Liver (tissue), 9 donors: Measurements from ENCODE around the gene CSNK1D. TPM values are rescaled to one million over a fixed set of nuclear protein-coding genes. Genes with fewer than 3 reads are reported as not detected.

Source experiments
- DNase-seq: peaks from one replicate; pipeline ENCODE4 v3.0.0-alpha.2; 2017; ENCODE audit warnings: low spot score
- H3K27ac ChIP-seq, 2 donors: one replicate each; pipeline ENCODE4 v1.7.0; 2013; ENCODE audit warnings: inconsistent platforms in 2 of 2, low read length in 2 of 2, control low read depth in 1 of 2, low read depth in 1 of 2, mild to moderate bottlenecking in 1 of 2
- H3K27me3 ChIP-seq, 4 donors: one replicate each; pipeline versions ENCODE4 v1.6.1 to v1.7.0; 2013; ENCODE audit warnings: low read length in 3 of 4, inconsistent platforms in 1 of 4, mild to moderate bottlenecking in 1 of 4, moderate library complexity in 1 of 4; ENCODE audit not compliant: control insufficient read depth in 4 of 4, insufficient read depth in 4 of 4
- H3K36me3 ChIP-seq, 4 donors: one replicate each; pipeline versions ENCODE4 v1.6.1 to v1.7.0; 2013; ENCODE audit warnings: low read length in 3 of 4, mild to moderate bottlenecking in 3 of 4, low read depth in 1 of 4, moderate library complexity in 1 of 4; ENCODE audit not compliant: control insufficient read depth in 4 of 4, insufficient read depth in 3 of 4
- H3K4me1 ChIP-seq, 4 donors: one replicate each; pipeline versions ENCODE4 v1.6.1 to v1.7.0; 2013; ENCODE audit warnings: low read length in 3 of 4, mild to moderate bottlenecking in 3 of 4, moderate library complexity in 1 of 4; ENCODE audit not compliant: control insufficient read depth in 4 of 4, insufficient read depth in 4 of 4
- H3K4me3 ChIP-seq, 3 donors: one replicate each; pipeline versions ENCODE4 v1.6.1 to v1.7.0; 2013; ENCODE audit warnings: low read length in 3 of 3, control low read depth in 1 of 3, low read depth in 1 of 3, mild to moderate bottlenecking in 1 of 3
- H3K9ac ChIP-seq, 2 donors: one replicate each; pipeline ENCODE4 v1.7.0; 2013; ENCODE audit warnings: low read length in 2 of 2, mild to moderate bottlenecking in 2 of 2, moderate library complexity in 2 of 2, control low read depth in 1 of 2, low read depth in 1 of 2
- H3K9me3 ChIP-seq, 4 donors: one replicate each; pipeline versions ENCODE4 v1.6.1 to v1.7.0; 2013; ENCODE audit warnings: low read length in 3 of 4; ENCODE audit not compliant: control insufficient read depth in 4 of 4
- EGR1 ChIP-seq, 2 donors: IDR thresholded peaks; 2 replicates each; pipeline ENCODE4 v1.6.1; 2016 to 2018; ENCODE audit warnings: antibody characterized with exemption in 2 of 2, low read depth in 2 of 2
- FOXA1 ChIP-seq: IDR thresholded peaks from 2 replicates; pipeline ENCODE4 v1.6.1; 2016; ENCODE audit warnings: antibody characterized with exemption
- FOXA2 ChIP-seq: IDR thresholded peaks from 2 replicates; pipeline ENCODE4 v1.6.1; 2016; ENCODE audit warnings: antibody characterized with exemption
- GABPA ChIP-seq, 2 donors: IDR thresholded peaks in 1 of 2; conservative IDR thresholded peaks in 1 of 2; 2 replicates each; pipeline ENCODE4 v1.6.1; 2016; ENCODE audit warnings: antibody characterized with exemption in 2 of 2, mild to moderate bottlenecking in 1 of 2, moderate library complexity in 1 of 2
- HNF4G ChIP-seq: IDR thresholded peaks from 2 replicates; pipeline ENCODE4 v1.6.1; 2016; ENCODE audit warnings: antibody characterized with exemption
- JUND ChIP-seq, 2 donors: IDR thresholded peaks; 2 replicates each; pipeline ENCODE4 v1.6.1; 2016; ENCODE audit warnings: antibody characterized with exemption in 2 of 2
- RAD21 ChIP-seq, 2 donors: IDR thresholded peaks; 2 replicates each; pipeline ENCODE4 v1.6.1; 2016; ENCODE audit warnings: antibody characterized with exemption in 2 of 2, mild to moderate bottlenecking in 2 of 2
- RXRA ChIP-seq, 2 donors: IDR thresholded peaks; 2 replicates each; pipeline ENCODE4 v1.6.1; 2017 to 2018; ENCODE audit warnings: antibody characterized with exemption in 2 of 2, mild to moderate bottlenecking in 1 of 2
- SP1 ChIP-seq: IDR thresholded peaks from 2 replicates; pipeline ENCODE4 v1.6.1; 2018; ENCODE audit warnings: antibody characterized with exemption, mild to moderate bottlenecking
- TAF1 ChIP-seq: conservative IDR thresholded peaks from 2 replicates; pipeline ENCODE4 v1.6.1; 2016; ENCODE audit warnings: antibody characterized with exemption, mild to moderate bottlenecking
- YY1 ChIP-seq: IDR thresholded peaks from 2 replicates; pipeline ENCODE4 v1.6.1; 2016; ENCODE audit warnings: antibody characterized with exemption, mild to moderate bottlenecking
- WGBS: extraction: QIAGEN DNeasy Blood & Tissue Kit; methylation state at CpG from one replicate; pipeline ENCODE4 v1.1.7; 2013; 5-methylcytosine and 5-hydroxymethylcytosine counted together
- polyA plus RNA-seq, 2 donors: library from polyadenylated mRNA; stranded (reverse) in 1 of 2; unstranded in 1 of 2; fragments of 200-250 nt in 1 of 2; fragments of >200 nt in 1 of 2; fragmentation: Nextera tagmentation in 1 of 2; extraction: Ambion mirVana in 1 of 2; gene quantifications; one replicate each; pipeline versions ENCODE4 v1.2.1 to v1.2.3, GENCODE V29; 2013 to 2015
- total RNA-seq, 2 donors: library from RNA; depleted of rRNA; stranded (reverse); fragments of >200 nt; gene quantifications; one replicate each; pipeline ENCODE4 v1.2.3, GENCODE V29; 2014
- TF ChIP-seq, protein P1 (sequence below): IDR thresholded peaks from 2 replicates; pipeline ENCODE4 v1.6.1; 2016; ENCODE audit warnings: antibody characterized with exemption
- TF ChIP-seq, protein P2 (sequence below): fragments of 150-350 bp; IDR thresholded peaks from 2 replicates; pipeline ENCODE4 v1.5.1; 2017; ENCODE audit warnings: improper control_type of control experiment, low read depth, low read length; ENCODE audit not compliant: missing input control
- TF ChIP-seq, protein P3 (sequence below): IDR thresholded peaks from 2 replicates; pipeline ENCODE4 v1.6.1; 2016; ENCODE audit warnings: antibody characterized with exemption, mild to moderate bottlenecking
- donor health status: healthy.
- donor health status: healthy.
- donor health status: healthy.
- donor health status: healthy.
- donor health status: healthy.

CSNK1D gene
- total and polyA plus RNA-seq, 4 donors = 22.0 to 49.0 (median 34.2) TPM

DNA sequence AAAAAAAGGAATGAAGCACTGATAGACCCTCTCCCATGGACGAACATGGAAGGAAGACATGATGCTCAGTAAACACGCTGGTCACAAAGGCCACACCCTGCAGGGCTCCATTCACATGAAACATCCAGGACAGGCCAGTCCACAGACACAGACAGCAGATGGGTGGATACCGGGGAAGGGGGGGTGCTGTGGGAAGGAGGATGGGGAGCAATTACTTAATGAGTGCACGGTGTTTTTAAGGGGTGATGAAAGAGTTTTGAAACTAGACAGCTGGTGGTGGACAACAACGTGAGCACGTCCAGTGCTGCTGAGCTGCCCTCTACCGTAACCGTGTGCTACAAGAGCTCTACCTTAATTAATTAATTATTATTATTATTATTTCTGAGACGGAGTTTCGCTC lies 50.7 kb downstream of the CSNK1D start:
- Histone ChIP-seq H3K9ac (no peak overlapping the region), H3K4me1 (peaks cover 0 to 2% (median 0%) of the 10 kb centered on the region in 4 donors), H3K4me3 (no peak overlapping the region), H3K9me3 (no peaks in the 10 kb centered on the region), H3K36me3 (no peaks in the 10 kb centered on the region), H3K27ac (no peak overlapping the region), H3K27me3 (no peaks in the 10 kb centered on the region)
- 79% methylated on average over 10 of the region's 10 CpGs for WGBS
- DNase-seq = no peak
- no peak for TF ChIP-seq FOXA2
- TF ChIP-seq FOXA1 = no peak
- TF ChIP-seq RXRA (IDR thresholded peaks at IDR 0.05) = no peak
- TF ChIP-seq RAD21 (IDR thresholded peaks at IDR 0.05) = no peak

DNA sequence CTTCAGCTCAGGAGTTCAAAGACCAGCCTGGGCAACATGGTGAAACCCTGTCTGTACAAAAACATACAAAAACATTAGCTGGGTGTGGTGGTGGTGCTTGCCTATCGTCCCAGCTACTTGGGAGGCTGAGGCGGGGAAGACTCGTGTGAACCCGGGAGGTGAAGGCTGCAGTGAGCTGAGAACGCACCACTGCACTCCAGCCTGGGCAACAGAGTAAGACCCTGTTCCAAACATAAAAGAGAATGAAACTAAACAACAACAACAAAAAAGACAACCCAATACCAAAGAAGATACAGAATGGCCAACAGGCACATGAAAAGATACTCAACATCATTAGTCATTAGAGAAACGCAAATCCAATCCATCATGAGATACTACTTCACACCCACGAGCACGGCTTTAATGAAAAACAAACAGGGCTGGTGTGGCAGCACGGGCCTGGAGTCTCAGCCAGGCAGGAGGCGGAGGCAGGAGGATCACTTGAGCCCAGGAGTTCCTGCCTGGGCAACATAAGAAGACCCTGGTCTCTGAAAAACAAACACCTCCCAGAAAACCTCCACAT lies 52.1 kb downstream of the CSNK1D start:
- Histone ChIP-seq H3K4me1 (peaks cover 0 to 6% (median 5%) of the 10 kb centered on the region in 4 donors), H3K9ac (no peak overlapping the region), H3K4me3 (no peak overlapping the region), H3K27me3 (no peaks in the 10 kb centered on the region), H3K36me3 (no peaks in the 10 kb centered on the region), H3K27ac (no peak overlapping the region), H3K9me3 (no peaks in the 10 kb centered on the region)
- TF ChIP-seq, protein P1, sequence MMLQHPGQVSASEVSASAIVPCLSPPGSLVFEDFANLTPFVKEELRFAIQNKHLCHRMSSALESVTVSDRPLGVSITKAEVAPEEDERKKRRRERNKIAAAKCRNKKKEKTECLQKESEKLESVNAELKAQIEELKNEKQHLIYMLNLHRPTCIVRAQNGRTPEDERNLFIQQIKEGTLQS = no peak
- TF ChIP-seq, protein P2, sequence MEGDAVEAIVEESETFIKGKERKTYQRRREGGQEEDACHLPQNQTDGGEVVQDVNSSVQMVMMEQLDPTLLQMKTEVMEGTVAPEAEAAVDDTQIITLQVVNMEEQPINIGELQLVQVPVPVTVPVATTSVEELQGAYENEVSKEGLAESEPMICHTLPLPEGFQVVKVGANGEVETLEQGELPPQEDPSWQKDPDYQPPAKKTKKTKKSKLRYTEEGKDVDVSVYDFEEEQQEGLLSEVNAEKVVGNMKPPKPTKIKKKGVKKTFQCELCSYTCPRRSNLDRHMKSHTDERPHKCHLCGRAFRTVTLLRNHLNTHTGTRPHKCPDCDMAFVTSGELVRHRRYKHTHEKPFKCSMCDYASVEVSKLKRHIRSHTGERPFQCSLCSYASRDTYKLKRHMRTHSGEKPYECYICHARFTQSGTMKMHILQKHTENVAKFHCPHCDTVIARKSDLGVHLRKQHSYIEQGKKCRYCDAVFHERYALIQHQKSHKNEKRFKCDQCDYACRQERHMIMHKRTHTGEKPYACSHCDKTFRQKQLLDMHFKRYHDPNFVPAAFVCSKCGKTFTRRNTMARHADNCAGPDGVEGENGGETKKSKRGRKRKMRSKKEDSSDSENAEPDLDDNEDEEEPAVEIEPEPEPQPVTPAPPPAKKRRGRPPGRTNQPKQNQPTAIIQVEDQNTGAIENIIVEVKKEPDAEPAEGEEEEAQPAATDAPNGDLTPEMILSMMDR = no peak
- no peak for TF ChIP-seq EGR1 (IDR thresholded peaks at IDR 0.05; ENCODE audit: low read depth in 2 of 2)
- no peak for TF ChIP-seq JUND (IDR thresholded peaks at IDR 0.05)
- no peak for TF ChIP-seq GABPA (IDR thresholded peaks at IDR 0.05 in 1 of 2, conservative IDR thresholded peaks at IDR 0.05 in 1 of 2)
- no peak for TF ChIP-seq FOXA1
- no peak for TF ChIP-seq FOXA2
- TF ChIP-seq YY1 = no peak
- no peak for TF ChIP-seq SP1
- no peak for TF ChIP-seq TAF1
- no peak for TF ChIP-seq HNF4G
- TF ChIP-seq, protein P3, sequence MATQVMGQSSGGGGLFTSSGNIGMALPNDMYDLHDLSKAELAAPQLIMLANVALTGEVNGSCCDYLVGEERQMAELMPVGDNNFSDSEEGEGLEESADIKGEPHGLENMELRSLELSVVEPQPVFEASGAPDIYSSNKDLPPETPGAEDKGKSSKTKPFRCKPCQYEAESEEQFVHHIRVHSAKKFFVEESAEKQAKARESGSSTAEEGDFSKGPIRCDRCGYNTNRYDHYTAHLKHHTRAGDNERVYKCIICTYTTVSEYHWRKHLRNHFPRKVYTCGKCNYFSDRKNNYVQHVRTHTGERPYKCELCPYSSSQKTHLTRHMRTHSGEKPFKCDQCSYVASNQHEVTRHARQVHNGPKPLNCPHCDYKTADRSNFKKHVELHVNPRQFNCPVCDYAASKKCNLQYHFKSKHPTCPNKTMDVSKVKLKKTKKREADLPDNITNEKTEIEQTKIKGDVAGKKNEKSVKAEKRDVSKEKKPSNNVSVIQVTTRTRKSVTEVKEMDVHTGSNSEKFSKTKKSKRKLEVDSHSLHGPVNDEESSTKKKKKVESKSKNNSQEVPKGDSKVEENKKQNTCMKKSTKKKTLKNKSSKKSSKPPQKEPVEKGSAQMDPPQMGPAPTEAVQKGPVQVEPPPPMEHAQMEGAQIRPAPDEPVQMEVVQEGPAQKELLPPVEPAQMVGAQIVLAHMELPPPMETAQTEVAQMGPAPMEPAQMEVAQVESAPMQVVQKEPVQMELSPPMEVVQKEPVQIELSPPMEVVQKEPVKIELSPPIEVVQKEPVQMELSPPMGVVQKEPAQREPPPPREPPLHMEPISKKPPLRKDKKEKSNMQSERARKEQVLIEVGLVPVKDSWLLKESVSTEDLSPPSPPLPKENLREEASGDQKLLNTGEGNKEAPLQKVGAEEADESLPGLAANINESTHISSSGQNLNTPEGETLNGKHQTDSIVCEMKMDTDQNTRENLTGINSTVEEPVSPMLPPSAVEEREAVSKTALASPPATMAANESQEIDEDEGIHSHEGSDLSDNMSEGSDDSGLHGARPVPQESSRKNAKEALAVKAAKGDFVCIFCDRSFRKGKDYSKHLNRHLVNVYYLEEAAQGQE = no peak
- DNase-seq = no peak
- WGBS = 86% methylated on average over 10 of the region's 10 CpGs
